Measurements from ENCODE around the gene PGAM5. TPM values are rescaled to one million over a fixed set of nuclear protein-coding genes. Genes with fewer than 3 reads are reported as not detected.

The PGAM5 gene
- total RNA-seq (2022; extraction: Qiagen RNA extraction) = 40.9 to 57.4 TPM (median 56.6 TPM) in 5 replicates

DNA sequence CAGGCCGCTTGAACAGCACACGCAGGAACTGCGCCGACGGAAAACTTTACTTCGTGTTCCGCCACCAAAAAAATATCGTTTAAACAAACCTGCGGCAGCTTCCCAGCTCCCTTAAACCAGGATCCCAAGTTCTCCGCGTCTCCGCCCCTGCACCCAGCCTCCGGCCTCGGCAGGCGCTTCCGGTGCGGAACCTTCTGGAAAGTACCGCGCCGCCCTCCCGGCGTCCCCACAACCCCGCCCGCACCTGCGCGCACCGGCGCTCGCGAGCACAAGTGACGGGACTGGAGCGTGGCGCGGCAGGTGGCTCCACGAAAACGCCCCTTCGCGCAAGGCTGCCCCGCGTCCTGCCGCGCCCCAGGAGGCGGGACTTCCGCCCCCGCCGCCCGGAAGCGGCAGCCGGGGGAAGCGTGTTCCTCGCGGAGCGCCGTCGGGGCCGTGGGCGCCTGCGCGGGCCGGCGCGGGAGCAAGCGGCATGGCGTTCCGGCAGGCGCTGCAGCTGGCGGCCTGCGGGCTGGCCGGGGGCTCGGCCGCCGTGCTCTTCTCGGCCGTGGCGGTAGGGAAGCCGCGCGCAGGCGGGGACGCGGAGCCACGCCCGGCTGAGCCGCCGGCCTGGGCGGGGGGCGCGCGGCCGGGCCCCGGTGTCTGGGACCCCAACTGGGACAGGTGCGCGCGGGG, at the start of gene PGAM5:
TSS of gene PGAM5 (plus strand) at position 438 of the 675 bp plus-strand sequence. CDS start at position 473, 35 bp downstream.

DNA sequence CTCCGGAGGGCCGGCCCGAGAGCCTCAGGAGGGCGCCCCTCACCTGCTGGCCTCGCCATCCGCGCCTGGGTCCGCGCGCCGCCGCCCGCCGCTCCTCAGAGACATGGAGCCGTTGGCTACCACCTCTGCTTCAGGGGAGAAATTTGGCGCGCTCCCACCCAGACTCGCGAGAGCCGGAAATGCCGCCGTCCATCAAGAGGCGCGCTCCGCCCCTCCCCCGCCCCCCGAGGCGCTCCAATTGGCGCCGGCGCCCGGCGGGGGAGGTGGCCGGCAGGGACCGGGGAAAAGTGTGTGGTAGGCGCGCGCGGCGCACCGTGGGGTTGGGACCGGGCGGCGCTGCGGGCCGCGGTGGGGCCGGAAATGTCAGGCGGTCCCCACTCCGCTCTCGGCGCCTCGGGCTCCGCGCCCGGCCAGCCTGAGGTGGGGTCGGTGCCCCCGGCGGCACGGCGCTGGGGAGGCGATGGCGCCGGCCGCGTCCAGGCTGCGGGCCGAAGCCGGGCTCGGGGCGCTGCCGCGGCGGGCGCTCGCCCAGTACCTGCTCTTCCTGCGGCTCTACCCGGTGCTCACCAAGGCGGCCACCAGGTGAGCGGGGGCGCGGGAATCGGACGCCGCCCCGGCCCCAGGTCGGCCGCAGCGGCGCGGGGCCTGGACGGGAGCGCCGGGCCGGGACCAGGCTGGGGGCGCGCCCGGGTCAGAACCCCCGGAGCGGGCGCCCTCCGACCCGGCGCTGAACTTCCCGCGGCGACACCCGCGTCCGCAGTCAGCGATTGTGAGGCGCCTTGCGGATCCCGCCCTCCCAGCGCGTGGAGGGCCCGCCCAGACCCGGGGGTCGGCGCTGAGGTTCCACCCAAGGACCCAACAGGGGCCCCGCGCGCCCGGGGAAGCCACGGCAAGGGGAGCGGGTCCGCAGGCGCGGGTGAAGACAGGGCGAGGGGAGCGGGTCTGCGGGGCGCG, 23.2 kb upstream of the PGAM5 start, which contains the start of the genes POLE and PXMP2:
TSS of gene POLE (minus strand) at position 132 of the 954 bp plus-strand sequence. CDS start at position 105, 27 bp downstream.
TSS of gene PXMP2 (plus strand) at position 377 of the 954 bp plus-strand sequence. CDS start at position 461, 84 bp downstream.

DNA sequence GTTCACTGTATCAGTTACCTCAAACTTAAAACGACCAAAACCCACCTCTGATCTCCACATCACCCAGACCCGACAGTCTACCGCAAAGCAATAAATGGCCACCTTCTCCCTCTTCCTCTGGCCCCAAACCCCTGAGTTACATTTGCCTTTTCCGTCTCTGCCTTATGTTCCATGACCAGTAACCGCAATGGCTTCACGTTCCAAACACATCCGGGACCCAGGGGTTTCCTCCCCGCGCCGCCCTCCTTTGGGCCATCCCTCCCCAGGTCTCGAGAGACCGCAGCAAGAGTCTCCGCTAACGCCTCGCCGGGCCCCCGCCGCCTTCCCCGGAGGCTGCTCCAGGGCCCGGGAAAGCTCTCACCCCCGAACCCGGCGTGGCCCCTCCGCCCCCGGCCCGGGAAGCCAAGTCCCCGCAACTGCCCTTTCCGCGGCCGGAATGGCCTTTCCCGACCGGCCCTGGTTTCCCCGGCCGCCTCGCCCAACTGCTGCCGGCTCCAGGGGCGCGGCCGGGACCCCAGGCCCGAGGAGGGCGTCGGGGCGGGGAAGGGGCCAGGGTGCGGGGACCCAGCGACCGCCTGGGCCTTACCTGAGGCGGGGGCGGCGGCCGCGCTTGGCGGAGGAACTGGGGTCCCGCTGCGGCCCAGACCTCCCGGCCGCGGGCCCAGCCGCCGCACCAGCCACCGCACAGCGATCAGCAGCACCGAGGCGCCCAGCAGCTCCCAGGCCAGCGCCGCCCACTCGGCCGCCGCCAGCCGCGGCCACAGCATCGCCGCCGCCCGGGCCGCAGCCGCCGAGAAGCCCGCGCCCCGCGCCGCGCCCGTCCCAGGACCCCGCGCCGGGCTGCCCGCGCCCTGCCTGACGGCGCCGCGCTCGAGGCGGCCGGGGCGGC, 50.6 kb downstream of the PGAM5 start, which contains the start of gene ANKLE2:
TSS of gene ANKLE2 (minus strand) at position 801 of the 889 bp plus-strand sequence. CDS start at position 767, 34 bp downstream.

Other genes starting within 250 kb of the PGAM5 start
- gene FBRSL1, start 220.7 kb upstream of the PGAM5 start, total RNA-seq (2022; extraction: Qiagen RNA extraction) = 70.8 to 104 TPM (median 90.5 TPM) in 5 replicates
- gene LRCOL1, start 100.3 kb upstream of the PGAM5 start, total RNA-seq (2022; extraction: Qiagen RNA extraction) = not detected in 5 replicates
- not detected in 5 replicates for gene P2RX2, start 92.1 kb upstream of the PGAM5 start, total RNA-seq (2022; extraction: Qiagen RNA extraction)
- gene POLE, start 23.5 kb upstream of the PGAM5 start, total RNA-seq (2022; extraction: Qiagen RNA extraction) = 44.7 to 53.5 TPM (median 51.4 TPM) in 5 replicates
- 20.6 to 33.5 TPM (median 31.9 TPM) in 5 replicates for gene PXMP2, start 23.3 kb upstream of the PGAM5 start, total RNA-seq (2022; extraction: Qiagen RNA extraction)
- gene ANKLE2, start 51.0 kb downstream of the PGAM5 start, total RNA-seq (2022; extraction: Qiagen RNA extraction) = 67.9 to 82.6 TPM (median 78.2 TPM) in 5 replicates
- gene GOLGA3, start 118.0 kb downstream of the PGAM5 start, total RNA-seq (2022; extraction: Qiagen RNA extraction) = 18.3 to 22.4 TPM (median 21.2 TPM) in 5 replicates
- 19.4 to 25.1 TPM (median 22.4 TPM) in 5 replicates for gene CHFR, start 176.8 kb downstream of the PGAM5 start, total RNA-seq (2022; extraction: Qiagen RNA extraction)
- 2.5 to 4.3 TPM (median 3.3 TPM) in 5 replicates for gene ZNF605, start 245.5 kb downstream of the PGAM5 start, total RNA-seq (2022; extraction: Qiagen RNA extraction)